GM19324 (cell line): Measurements from ENCODE around the gene PPP2R3A.

Source experiments
- ATAC-seq: cut with Tn5 transposase; IDR thresholded peaks from one replicate; pipeline ENCODE4 v1.9.1; 2021; ENCODE audit warnings: mild to moderate bottlenecking, moderate library complexity; ENCODE audit not compliant: unreplicated experiment, low FRiP score

PPP2R3A gene

DNA sequence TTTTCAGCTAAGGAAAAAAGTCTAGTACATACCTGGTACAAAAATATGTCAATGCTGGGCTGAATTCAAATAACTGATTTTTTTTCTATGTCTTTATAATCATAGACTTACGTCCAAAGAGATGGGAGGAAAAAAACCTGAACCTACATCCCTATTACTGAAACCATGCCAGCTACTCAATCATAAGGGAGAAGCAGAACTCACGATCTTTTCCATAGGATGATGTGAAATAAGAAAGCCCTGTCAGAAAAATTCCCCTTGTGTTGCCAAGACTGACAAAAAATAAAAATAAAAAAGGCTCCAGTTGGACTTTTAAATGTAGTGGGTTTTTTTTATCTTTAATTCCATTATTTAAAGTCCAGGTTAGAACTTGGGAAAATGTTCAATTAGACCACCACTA lies 227.3 kb downstream of the PPP2R3A start:
- no peak for ATAC-seq

DNA sequence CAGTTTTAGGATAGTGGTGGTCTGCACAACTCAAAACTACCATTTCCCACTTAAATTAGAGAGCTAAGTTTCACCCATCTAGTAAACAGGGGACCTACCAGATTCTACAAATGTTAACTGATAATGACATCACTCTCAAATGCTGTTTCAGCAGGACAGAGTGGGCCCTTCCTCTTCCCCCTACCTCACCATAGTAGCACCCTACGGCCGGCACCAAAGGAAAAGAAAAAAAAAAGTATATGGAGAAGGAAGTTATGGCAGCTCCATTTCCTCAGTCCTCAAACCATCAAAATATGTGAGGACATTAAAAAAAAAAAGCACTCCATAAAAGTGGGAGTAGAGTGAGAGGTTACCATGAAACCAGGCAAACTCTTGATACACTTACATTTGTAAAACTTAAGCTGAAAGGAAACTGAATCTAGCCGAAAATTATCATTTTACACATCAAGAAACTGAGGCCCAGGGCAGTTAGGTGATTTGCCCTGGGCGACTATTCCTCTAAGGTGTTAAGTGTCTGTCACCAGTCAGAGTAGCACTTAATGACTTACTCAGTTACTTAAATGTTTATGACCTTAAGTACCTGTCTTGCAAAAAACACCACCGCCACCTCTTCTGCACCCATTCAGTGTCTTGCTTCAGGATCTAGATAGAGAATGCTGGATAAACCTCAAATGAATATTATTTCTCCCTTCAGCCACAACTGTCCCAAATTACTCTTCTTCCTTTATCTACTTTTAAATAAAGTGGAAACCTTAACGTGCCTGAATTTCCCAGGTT lies 227.9 kb downstream of the PPP2R3A start:
- ATAC-seq = no peak

DNA sequence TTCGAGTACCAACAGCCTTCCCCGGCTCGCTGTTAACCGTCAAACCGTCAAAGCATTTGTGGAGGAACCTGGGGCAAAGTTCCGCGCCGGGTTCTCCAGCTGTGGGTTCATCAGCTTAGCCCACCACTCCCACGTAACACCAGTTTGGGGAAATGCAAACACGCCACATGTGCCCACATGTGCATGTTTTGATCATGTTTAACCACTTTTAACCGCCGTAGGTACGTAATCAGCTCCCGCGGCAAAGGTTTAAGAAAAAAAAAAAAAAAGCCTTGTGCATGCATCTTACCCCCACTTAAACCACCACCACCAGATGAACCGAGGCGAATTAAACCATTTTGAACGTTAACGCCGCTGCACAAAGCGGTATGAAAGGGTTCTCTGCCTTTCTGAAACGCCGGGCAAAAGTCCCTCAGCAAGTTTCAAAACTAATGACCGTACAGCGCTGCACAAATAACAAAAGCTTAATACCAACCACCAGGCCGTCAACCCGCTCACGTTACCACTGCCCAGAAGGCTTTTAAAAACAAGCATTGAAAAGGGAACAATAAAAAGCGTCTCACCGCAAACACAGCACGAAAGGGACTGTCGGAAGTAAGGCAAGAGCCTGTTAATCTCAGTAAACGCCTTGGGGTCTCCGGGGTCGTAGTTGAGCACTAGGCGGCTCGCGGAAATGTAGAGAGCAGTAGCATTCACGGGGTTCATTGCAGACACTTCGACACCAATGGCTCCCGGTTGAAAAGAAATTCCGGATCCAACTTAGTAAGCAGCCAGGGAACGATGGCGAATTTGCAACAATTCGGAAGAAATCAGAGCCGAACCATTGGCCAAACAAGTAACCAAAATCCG lies 229.1 kb downstream of the PPP2R3A start:
- no peak for ATAC-seq

DNA sequence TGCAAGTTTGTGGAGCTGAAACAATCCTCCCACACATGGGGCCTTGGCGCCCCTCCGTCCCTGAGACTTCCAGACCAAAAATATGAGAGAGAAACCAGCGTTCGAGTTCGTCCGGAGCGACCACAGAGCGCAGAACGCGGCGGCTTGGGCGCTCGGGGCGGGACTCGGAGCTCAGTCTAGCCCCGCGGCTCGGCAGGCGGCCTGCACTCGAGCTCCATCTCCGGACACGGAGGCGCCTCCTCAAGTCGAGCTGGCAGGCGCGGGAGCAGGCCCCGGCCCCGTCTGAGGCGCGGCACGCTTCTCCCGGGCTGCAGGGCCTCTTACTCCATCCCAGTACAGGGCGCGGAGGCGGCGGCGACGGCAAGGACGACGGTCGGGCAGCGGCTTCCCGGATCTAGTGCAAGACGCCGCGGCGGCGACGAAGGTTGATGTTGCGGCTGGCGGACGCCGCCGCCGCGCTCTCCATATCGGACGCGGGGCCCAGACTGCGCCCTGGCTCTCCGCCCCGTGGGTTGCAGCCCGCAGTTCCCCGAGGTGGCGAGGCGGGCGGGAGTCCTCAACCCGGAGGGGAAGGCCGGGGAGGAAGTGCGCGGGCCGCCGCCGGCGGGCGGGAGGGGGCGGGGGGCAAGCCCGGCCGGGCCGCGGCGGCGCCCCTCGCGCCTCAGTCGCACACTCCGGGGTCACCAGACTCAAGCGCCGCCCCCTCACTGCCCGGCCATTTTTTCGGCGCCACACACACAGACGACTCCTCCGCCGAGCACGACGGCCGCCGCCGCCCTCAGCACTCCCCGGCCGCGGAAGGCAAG lies 229.9 kb downstream of the PPP2R3A start:
- peak; percentile 42 for ATAC-seq

DNA sequence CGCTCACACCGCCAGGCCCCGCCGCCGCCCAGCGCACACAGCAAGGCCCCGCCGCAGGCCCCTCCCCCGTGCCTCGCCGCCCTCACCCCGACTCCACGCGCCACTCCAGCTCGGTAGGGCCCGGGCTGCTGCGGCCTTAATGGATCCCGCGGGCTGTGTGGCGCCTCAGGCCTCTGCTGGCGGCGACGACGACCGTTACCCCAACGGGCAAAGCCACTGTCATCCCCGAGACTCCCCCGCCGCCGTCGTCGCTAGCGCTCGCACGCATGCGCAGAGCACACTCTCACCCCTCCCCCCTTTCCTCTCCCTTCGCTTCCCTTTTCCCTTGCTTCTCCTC lies 230.5 kb downstream of the PPP2R3A start, which contains the start of gene MSL2:
Gene MSL2 (minus strand): TSS at position 272 of the 337 bp plus-strand sequence. CDS start 1,222 bp downstream, outside the sequence.
- ATAC-seq = peak; percentile 42

DNA sequence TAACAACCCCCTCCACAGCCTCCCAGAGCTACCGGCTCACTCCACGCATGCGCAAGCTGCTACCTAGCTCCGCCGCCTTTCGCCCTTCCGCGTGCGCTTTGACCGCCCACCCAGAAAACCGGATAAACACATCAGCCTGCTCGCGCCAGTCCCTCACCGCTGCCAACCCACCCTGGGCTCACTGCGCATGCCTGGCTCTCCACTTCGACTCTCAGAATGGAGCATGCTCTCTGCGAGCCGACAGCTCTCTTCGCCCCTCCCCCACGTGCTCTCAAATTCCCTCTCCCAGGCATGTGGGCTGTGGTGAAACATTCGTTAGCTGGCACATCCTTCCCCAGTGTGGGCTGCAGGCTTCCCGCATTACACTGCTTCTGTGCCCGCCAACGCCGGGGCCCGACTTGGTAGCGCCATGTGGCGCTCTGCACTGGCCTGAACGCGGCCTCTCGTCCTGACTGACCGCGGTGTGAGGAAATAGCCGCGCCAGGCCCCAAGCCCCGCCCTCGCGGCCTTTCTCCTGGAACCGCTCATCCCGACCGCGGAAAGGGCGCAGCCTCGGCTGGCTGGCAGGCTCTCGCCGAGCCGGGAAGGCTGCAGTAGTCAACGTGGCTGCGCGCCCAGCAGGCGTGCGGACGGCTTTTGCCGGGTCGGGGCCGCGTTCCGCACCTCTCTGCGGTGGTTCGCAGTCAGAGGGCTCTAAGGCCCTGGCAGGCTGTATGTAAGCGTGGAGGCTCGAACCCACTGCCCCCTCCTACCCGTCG lies 231.1 kb downstream of the PPP2R3A start:
- peak; percentile 76 for ATAC-seq

DNA sequence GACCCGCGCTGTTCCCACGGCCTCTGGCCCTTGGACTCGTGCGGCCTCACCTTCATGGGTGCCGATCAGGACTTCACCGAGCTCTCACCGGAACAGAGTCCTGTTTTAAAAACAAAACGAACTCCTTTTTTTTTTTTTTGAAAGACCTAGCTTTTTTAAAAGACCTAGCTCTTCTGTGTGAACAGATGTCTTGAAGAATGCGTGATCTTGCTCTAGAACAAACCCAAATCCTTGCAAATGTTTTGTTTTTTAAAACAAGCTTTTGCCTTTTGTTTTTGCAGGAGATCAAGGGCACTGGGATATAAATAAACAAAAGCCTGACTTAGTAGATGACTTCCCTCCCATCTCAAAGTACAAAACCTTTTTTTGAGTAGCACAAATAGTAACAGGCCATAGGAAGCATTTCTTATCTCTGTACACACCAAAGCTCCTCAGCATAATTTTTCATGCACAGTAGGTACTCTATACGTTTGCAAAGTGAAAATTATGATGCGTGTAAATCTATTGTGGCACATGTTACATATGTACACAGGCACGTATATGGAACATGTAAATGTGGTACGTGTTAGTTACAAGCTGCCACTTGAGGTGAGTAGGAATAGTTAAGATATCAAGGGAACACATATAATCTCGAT lies 231.7 kb downstream of the PPP2R3A start:
- no peak for ATAC-seq
